ENCODE measurements around the gene MRPL20. TPM values are rescaled to one million over a fixed set of nuclear protein-coding genes. Genes with fewer than 3 reads are reported as not detected.

MRPL20 gene
- total and polyA plus RNA-seq, 9 of the 15 experiments (the other 6 are each of a cell fraction or from before 2014, with no cell fraction given), result 180 to 671 (median 229) TPM

GRCh38 chr1:1399187-1399871 is 7.8 kb downstream of the MRPL20 start, which contains the start of gene CCNL2 (continued):
- no peak for TF ChIP-seq IFI16 (CRISPR knock-in tag; IDR thresholded peaks at IDR 0.05)
- TF ChIP-seq CEBPZ (IDR thresholded peaks at IDR 0.05; ENCODE audit: borderline replicate concordance, low read depth, low read length), result no peak
- no peak for TF ChIP-seq HBP1 (CRISPR knock-in tag; IDR thresholded peaks at IDR 0.05)
- TF ChIP-seq CBX2 (IDR thresholded peaks at IDR 0.05; ENCODE audit: insufficient read depth, low read length, poor library complexity, severe bottlenecking), result no peak
- TF ChIP-seq REST (IDR thresholded peaks at IDR 0.05; ENCODE audit: borderline replicate concordance), result peak; percentile 10; the same call in 1 of the 2 replicates
- peak; percentile 68 for TF ChIP-seq REST (CRISPR knock-in tag; IDR thresholded peaks at IDR 0.05; ENCODE audit: low read depth)
- TF ChIP-seq FUS (optimal IDR thresholded peaks at IDR 0.05; ENCODE audit: low read depth, low read length), result peak; percentile 98
- TF ChIP-seq MTA3 (IDR thresholded peaks at IDR 0.05; ENCODE audit: borderline replicate concordance), result peak; percentile 95; the same call in 1 of the 2 replicates
- TF ChIP-seq ATF7 (IDR thresholded peaks at IDR 0.05), result peak; percentile 90
- TF ChIP-seq BRCA1 (IDR thresholded peaks at IDR 0.05), result no peak
- no peak for TF ChIP-seq BRCA1 (CRISPR knock-in tag; IDR thresholded peaks at IDR 0.05)
- no peak for TF ChIP-seq MEIS2 (IDR thresholded peaks at IDR 0.05; ENCODE audit: partially characterized antibody)
- TF ChIP-seq MLLT1 (IDR thresholded peaks at IDR 0.05), result peak in 1 of 2 experiments; percentile 97; a peak in 2 of 4 replicates
